SK-N-MC (cell line): ENCODE measurements around the gene NRXN3.

Experiments
- DNase-seq: peaks from one replicate; pipeline ENCODE4 v3.0.0-alpha.2; 2011; ENCODE audit warnings: low read depth, low spot score
- H3K27ac ChIP-seq: fragments of 200-600 bp; sonication (generic); 2 replicates; pipeline ENCODE4 v1.5.1; 2016; ENCODE audit warnings: mixed run types
- H3K36me3 ChIP-seq: fragments of 200-600 bp; sonication (generic); 2 replicates; pipeline ENCODE4 v1.6.1; 2017; ENCODE audit warnings: antibody characterized with exemption, low read length, mixed read lengths; ENCODE audit not compliant: insufficient read depth
- H3K4me3 ChIP-seq: fragments of 200-600 bp; sonication (generic); 2 replicates; pipeline ENCODE4 v1.5.1; 2016
- H3K9ac ChIP-seq: fragments of 200-600 bp; sonication (generic); 2 replicates; pipeline ENCODE4 v1.8.0; 2017; ENCODE audit warnings: mixed run types, mixed read lengths; ENCODE audit not compliant: insufficient read length
- H3K9me3 ChIP-seq: fragments of 200-600 bp; sonication (generic); 2 replicates; pipeline ENCODE4 v1.6.1; 2017; ENCODE audit warnings: low read depth, mild to moderate bottlenecking, antibody characterized with exemption, low read length, moderate library complexity, mixed read lengths
- EZH2 ChIP-seq: fragments of 200-600 bp; sonication (generic); IDR thresholded peaks from one replicate; pipeline ENCODE4 v1.6.1; 2017; ENCODE audit warnings: antibody characterized with exemption
- FOXP2 ChIP-seq: optimal IDR thresholded peaks from 2 replicates; pipeline ENCODE3; 2011; ENCODE audit warnings: mild to moderate bottlenecking, moderate library complexity; ENCODE audit not compliant: insufficient read depth; ENCODE audit errors: extremely low read length, control extremely low read depth
- POLR2AphosphoS5 ChIP-seq: IDR thresholded peaks from 2 replicates; pipeline ENCODE4 v1.6.1; 2012; ENCODE audit warnings: mild to moderate bottlenecking, low read depth, low read length, borderline replicate concordance

Gene NRXN3

GRCh38 chr14:78709795-78710557, 539.8 kb downstream of the NRXN3 start:
- Histone ChIP-seq H3K4me3 (no peak overlapping the region), H3K36me3 (no peaks in the 10 kb centered on the region), H3K27ac (no peak overlapping the region), H3K9ac (no peak overlapping the region), H3K9me3 (no peaks in the 10 kb centered on the region)
- no peak for DNase-seq
- no peak for TF ChIP-seq FOXP2
- TF ChIP-seq POLR2AphosphoS5: no peak
- TF ChIP-seq EZH2: no peak

- DNase-seq: no peak
- H3K36me3 ChIP-seq: no peaks in the 10 kb centered on the region
- no peak overlapping the region for H3K4me3 ChIP-seq
- no peaks in the 10 kb centered on the region for H3K9me3 ChIP-seq
- no peak overlapping the region for H3K9ac ChIP-seq
- TF ChIP-seq POLR2AphosphoS5 (no peak), FOXP2 (no peak), EZH2 (no peak)
- no peak overlapping the region for H3K27ac ChIP-seq
Measured at GRCh38 chr14:78710963-78711362, 540.8 kb downstream of the NRXN3 start.

- Histone ChIP-seq H3K36me3 (no peaks in the 10 kb centered on the region), H3K9ac (no peak overlapping the region), H3K27ac (no peak overlapping the region), H3K9me3 (no peaks in the 10 kb centered on the region), H3K4me3 (no peak overlapping the region)
- no peak for DNase-seq
- TF ChIP-seq FOXP2: no peak
- TF ChIP-seq POLR2AphosphoS5: no peak
- no peak for TF ChIP-seq EZH2
Measured at GRCh38 chr14:78713716-78714115, 543.5 kb downstream of the NRXN3 start.

- Histone ChIP-seq H3K4me3 (no peak overlapping the region), H3K9ac (no peak overlapping the region), H3K9me3 (no peaks in the 10 kb centered on the region), H3K27ac (no peak overlapping the region), H3K36me3 (no peaks in the 10 kb centered on the region)
- TF ChIP-seq EZH2 (no peak), POLR2AphosphoS5 (no peak), FOXP2 (no peak)
- no peak for DNase-seq
Measured at GRCh38 chr14:78714711-78715110, 544.5 kb downstream of the NRXN3 start.

- no peak for DNase-seq
- H3K9ac ChIP-seq: no peak overlapping the region
Measured at GRCh38 chr14:78721756-78722480, 551.7 kb downstream of the NRXN3 start.

GRCh38 chr14:78725086-78725485, 554.9 kb downstream of the NRXN3 start:
- H3K9me3 ChIP-seq: no peaks in the 10 kb centered on the region
- TF ChIP-seq POLR2AphosphoS5 (no peak), FOXP2 (no peak), EZH2 (no peak)
- no peaks in the 10 kb centered on the region for H3K36me3 ChIP-seq
- no peak for DNase-seq
- no peak overlapping the region for H3K4me3 ChIP-seq
- no peak overlapping the region for H3K9ac ChIP-seq
- no peak overlapping the region for H3K27ac ChIP-seq

More at GRCh38 chr14:78721756-78722480, 551.7 kb downstream of the NRXN3 start:
- no peaks in the 10 kb centered on the region for H3K9me3 ChIP-seq
- TF ChIP-seq POLR2AphosphoS5 (no peak), EZH2 (no peak), FOXP2 (no peak)
- no peak overlapping the region for H3K4me3 ChIP-seq
- H3K27ac ChIP-seq: no peak overlapping the region
- H3K36me3 ChIP-seq: no peaks in the 10 kb centered on the region

GRCh38 chr14:78737116-78737515, 566.9 kb downstream of the NRXN3 start:
- Histone ChIP-seq H3K9ac (no peak overlapping the region), H3K27ac (no peak overlapping the region), H3K4me3 (no peak overlapping the region), H3K9me3 (no peaks in the 10 kb centered on the region), H3K36me3 (no peaks in the 10 kb centered on the region)
- DNase-seq: no peak
- TF ChIP-seq EZH2 (no peak), FOXP2 (no peak), POLR2AphosphoS5 (no peak)

GRCh38 chr14:78737601-78738000, 567.4 kb downstream of the NRXN3 start:
- DNase-seq: no peak
- H3K36me3 ChIP-seq: no peaks in the 10 kb centered on the region
- no peaks in the 10 kb centered on the region for H3K9me3 ChIP-seq
- TF ChIP-seq FOXP2 (no peak), POLR2AphosphoS5 (no peak), EZH2 (no peak)
- no peak overlapping the region for H3K27ac ChIP-seq
- no peak overlapping the region for H3K4me3 ChIP-seq
- H3K9ac ChIP-seq: no peak overlapping the region

- Histone ChIP-seq H3K4me3 (no peak overlapping the region), H3K9ac (no peak overlapping the region), H3K36me3 (no peaks in the 10 kb centered on the region), H3K9me3 (no peaks in the 10 kb centered on the region), H3K27ac (no peak overlapping the region)
- DNase-seq: no peak
- TF ChIP-seq FOXP2: no peak
- TF ChIP-seq POLR2AphosphoS5: no peak
- no peak for TF ChIP-seq EZH2
Measured at GRCh38 chr14:78746086-78746595, 576.0 kb downstream of the NRXN3 start.
